GM21825 (cell line): ENCODE data around the gene MBOAT1.
"Not testable (repeated sequence)": the region's sequence is repeated elsewhere in the genome, so short reads cannot be mapped to it uniquely, and the experiment has no call there.

ENCODE experiments used
- ATAC-seq: cut with Tn5 transposase; IDR thresholded peaks from one replicate; pipeline ENCODE4 v1.9.1; 2021; ENCODE audit warnings: mild to moderate bottlenecking, moderate library complexity; ENCODE audit not compliant: unreplicated experiment

Gene MBOAT1

GRCh38 chr6:20173833-20174792, 38.2 kb downstream of the MBOAT1 start:
- ATAC-seq, result peak; percentile 68

- ATAC-seq, result no peak
These were observed 39.3 kb downstream of the MBOAT1 start for GRCh38 chr6:20172842-20173456.

- ATAC-seq, result no peak
These were observed 41.7 kb downstream of the MBOAT1 start for GRCh38 chr6:20170455-20171148.

DNA sequence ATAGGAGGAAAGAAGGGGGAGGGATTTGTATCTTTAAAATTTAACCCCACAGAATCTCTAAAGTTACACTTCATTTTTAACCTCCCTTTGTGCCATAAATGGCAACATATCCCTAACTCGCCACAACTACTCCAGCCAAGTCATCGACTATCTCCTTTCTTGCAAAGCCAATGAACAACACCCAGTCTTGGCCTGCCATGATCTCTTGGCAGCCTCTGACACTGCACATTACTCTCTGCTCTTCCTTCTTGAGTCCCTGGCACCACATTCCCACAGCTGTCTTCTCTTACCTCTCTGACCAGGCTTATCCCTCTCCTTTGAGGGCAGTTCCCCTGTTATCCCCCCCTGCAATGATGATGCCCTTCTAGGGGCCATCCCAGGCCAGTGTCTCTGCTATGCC, 42.5 kb downstream of the MBOAT1 start:
- ATAC-seq, result no peak

GRCh38 chr6:20169119-20169557, 43.1 kb downstream of the MBOAT1 start:
- ATAC-seq, result no peak

GRCh38 chr6:20168690-20169089, 43.6 kb downstream of the MBOAT1 start:
- no peak for ATAC-seq

DNA sequence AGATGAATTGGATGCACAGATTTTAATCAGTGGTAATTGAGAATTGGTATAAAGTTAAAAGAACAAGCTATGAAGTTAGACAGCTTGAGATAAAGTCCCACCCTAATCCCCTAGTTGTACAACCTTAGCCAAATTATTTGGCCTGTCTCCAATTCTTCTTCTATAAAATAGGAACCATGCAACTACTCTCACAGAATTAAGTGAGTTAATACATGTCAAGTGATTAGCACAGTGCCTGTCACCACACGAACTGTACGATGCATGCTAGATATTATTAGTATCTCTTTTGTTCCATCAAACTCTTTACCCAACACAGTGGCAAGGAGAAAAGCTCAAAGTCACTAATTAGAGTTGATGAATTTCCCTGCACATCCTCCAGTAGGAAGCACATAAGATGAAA, 44.7 kb downstream of the MBOAT1 start:
- no peak for ATAC-seq

GRCh38 chr6:20166210-20166609, 46.1 kb downstream of the MBOAT1 start:
- no peak for ATAC-seq

- ATAC-seq, result no peak
These were observed 49.8 kb downstream of the MBOAT1 start for GRCh38 chr6:20162515-20162914.

- ATAC-seq, result no peak
These were observed 51.6 kb downstream of the MBOAT1 start for GRCh38 chr6:20160541-20161283.

DNA sequence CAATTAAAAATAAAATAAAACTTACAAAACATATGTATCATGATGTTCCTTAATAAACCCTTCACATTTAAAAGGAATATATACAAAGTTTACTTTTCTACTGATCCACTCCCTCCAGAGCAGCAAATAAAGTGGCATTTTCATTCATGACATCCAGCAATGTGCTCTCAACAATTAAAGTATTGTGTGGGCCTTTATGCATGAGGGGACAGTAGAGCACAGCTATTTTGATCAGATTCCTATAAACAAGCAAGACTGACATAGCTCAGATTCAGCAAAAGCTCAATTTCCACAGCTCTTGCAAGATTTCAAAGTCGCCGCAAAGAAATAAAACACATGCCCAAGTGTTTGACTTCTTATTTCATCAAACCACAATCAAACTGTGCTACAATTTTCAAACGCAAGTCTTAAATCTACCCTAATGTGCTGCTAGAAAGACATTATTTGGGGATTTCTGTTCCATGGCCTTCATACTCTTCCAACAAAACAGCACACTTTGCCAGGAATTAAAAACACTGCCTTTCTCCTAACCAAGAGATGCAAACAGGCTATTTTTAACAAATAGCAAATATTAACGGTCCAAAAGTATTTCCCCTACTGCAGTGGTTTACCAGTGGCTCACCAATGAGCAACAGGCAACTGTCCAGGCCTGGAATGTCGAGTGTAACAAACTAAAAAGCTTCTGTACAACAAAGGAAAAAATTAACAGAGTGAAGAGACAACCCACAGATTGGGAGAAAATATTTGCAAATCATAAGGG, 52.3 kb downstream of the MBOAT1 start:
- no peak for ATAC-seq

DNA sequence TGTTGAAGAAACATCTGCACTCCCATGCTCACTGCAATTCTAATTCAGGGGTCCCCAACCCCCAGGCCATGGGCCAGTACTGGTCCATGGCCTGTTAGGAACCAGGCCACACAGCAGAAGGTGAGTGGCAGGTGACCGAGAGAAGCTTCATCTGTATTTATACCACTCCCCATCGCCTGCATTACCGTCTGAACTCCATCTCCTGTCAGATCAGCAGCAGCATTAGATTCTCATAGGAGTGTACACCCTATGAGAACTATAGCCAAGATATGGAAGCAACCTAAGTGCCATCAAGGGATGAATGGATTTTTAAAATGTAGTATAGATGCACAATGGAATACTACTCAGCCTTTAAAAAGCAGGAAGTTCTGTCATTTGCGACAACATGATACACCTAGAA, 53.2 kb downstream of the MBOAT1 start:
- ATAC-seq, result no peak

DNA sequence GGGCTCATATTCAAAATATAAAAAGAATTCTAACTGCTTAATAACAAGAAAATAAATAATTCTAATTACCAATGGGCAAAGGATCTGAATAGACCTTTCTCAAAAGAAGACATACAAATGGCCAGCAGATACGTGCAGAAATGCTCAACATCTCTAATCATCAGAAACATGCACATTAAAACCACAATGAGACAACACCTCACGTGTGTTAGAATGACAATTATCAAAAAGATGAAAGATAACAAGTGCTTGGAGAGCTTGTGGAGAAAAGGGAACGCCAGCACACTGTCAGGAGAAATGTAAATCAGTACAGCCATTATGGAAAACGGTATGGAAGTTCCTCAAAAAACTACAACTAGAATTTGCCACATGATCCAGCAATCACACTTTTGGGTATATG, 53.6 kb downstream of the MBOAT1 start:
- no peak for ATAC-seq

DNA sequence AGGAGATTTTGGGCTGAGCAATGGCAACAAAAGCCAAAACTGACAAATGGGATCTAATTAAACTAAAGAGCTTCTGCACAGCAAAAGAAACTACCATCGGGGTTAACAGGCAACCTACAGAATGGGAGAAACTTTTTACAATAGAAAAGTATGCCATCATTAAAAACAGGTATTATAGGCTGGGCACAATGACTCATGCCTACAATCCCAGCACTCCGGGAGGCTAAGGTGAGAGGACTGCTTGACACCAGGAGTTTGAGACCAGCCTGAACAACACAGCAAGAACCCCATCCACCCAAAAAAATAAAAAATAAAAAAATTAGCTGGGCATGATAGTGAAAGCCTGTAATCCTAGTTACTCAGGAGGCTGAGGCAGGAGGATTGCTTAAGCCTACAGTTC, 55.4 kb downstream of the MBOAT1 start:
- ATAC-seq, result no peak

DNA sequence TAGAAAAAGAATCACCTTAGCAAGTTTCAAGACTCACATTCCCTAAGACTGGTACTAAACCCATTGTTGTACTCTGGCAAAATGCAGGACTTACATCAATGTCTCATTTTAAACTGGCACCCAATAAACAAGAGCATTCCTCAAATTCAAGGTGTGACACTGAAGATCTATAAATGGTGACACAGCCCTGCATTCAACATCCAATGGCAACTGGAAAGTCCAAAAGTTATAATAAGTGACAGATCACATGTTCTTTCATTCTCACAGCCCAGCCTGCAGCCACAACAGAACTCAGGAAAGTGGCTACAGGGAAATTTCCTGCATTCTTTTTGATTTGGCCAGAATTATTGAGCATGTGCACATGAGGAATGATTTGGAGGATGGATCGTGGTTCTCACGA, 57.5 kb downstream of the MBOAT1 start:
- ATAC-seq, result no peak

DNA sequence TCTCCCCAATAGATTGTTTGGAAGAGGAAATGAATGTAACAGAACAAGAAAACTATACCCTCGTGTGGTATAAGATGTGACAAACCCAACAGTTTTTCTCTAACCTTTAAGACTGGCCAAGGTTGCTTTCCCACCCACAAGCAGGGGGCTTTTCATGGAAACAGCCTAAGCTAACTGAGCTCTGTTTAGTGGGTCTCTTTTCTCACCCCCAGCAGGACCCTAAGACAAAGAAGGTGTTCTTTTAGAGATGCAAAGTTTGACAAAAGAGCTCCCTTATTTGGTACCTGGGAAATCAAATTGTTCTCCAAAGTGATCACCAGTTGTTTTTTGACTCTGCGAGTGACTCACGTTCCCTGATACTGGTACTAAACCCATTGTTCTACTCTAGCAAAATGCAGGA, 59.1 kb downstream of the MBOAT1 start:
- no peak for ATAC-seq

GRCh38 chr6:20148433-20148832, 63.8 kb downstream of the MBOAT1 start:
- ATAC-seq, result no peak

DNA sequence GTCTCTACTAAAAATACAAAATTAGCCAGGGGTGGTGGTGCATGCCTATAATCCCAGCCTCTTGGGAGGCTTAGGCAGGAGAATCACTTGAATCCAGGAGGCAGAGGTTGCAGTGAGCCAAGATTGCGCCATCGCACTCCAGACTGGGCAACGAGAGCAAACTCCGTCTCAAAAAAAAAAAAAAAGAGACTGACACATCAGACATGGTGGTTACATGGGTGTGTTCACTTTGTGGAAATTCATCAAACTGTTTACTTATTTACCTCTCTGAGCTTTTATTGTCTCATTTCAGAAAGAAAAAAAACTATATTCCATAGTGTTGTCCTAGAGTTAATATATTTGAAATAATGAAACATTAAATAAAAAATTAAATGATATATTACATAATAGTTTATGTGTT, 64.8 kb downstream of the MBOAT1 start:
- no peak for ATAC-seq

- not testable (repeated sequence) for ATAC-seq
These were observed 65.4 kb downstream of the MBOAT1 start for GRCh38 chr6:20146831-20147230.

DNA sequence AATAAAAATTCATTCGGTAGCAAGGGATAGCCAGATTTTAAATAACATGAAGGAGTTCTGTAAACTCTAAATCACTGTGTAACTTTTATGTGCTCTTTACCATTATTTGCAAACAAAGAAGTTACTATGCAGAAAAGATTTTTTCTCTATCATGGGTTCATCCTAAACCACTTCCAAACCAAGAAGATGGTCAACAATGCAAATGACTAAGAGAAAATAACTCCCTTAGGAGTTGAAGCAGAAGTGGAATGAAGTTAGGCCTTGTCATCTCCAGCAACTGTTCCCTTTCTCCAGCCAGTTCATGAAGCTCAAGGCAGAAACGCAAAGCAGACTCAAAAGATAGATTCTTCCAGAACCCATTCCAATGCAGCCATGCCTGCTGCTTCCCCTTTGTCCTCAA, 66.0 kb downstream of the MBOAT1 start:
- ATAC-seq, result no peak
